RWPE1 (cell line): ENCODE measurements around the gene EPHB1.

Experiments
- CTCF ChIA-PET: fragments of 350-600 bp; sonication (Branson Sonifier 250); formaldehyde crosslinking; extraction: SDS; loops from one replicate; lab custom pipeline; 2021; lab: Yijun Ruan, JAX
- POLR2A ChIA-PET: fragments of 400-600 bp; formaldehyde crosslinking; extraction: SDS; loops from one replicate; lab custom pipeline; 2020; ENCODE audit warnings: antibody characterized with exemption; ENCODE audit not compliant: low non-redundant PET; lab: Yijun Ruan, JAX
- DNase-seq: peaks from one replicate; pipeline ENCODE4 v3.0.0; 2012; ENCODE audit warnings: low spot score
- H3K27ac ChIP-seq: fragments of 450-650 bp; 2 replicates; pipeline ENCODE4 v1.5.1; 2017
- TF ChIP-seq, protein P1 (sequence below): fragments of 450-650 bp; conservative IDR thresholded peaks from 2 replicates; pipeline ENCODE4 v1.5.1; 2017; ENCODE audit warnings: low read depth, mild to moderate bottlenecking

EPHB1 gene

DNA sequence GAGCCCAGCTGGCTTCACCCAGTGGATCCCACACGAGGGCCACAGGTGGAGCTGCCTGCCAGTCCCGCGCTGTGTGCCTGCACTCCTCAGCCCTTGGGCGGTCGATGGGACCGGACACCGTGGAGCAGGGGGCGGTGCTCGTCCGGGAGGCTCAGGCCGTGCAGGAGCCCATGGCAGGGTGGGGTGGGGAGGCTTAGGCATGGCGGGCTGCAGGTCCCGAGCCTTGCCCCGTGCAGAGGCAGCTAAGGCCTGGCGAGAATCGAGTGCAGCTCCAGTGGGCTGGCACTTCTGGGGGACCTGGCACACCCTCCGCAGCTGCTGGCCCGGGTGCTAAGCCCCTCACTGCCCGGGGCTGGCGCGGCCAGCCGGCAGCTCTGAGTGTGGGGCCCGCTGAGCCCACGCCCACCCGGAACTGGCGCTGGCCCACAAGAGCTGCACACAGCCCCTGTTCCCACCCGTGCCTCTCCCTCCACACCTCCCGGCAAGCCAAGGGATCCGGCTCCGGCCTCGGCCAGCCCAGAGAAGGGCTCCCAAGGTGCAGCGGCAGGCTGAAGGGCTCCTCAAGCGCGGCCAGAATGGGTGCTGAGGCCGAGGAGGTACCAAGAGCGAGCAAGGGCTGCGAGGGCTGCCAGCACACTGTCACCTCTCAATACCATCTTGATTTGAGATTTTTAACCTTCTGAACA lies 121.4 kb downstream of the EPHB1 start:
- POLR2A ChIA-PET, result no interaction called here
- TF ChIP-seq, protein P1, sequence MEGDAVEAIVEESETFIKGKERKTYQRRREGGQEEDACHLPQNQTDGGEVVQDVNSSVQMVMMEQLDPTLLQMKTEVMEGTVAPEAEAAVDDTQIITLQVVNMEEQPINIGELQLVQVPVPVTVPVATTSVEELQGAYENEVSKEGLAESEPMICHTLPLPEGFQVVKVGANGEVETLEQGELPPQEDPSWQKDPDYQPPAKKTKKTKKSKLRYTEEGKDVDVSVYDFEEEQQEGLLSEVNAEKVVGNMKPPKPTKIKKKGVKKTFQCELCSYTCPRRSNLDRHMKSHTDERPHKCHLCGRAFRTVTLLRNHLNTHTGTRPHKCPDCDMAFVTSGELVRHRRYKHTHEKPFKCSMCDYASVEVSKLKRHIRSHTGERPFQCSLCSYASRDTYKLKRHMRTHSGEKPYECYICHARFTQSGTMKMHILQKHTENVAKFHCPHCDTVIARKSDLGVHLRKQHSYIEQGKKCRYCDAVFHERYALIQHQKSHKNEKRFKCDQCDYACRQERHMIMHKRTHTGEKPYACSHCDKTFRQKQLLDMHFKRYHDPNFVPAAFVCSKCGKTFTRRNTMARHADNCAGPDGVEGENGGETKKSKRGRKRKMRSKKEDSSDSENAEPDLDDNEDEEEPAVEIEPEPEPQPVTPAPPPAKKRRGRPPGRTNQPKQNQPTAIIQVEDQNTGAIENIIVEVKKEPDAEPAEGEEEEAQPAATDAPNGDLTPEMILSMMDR, result no peak
- CTCF ChIA-PET, result no interaction called here
- no peak overlapping the region for H3K27ac ChIP-seq
- DNase-seq, result no peak

DNA sequence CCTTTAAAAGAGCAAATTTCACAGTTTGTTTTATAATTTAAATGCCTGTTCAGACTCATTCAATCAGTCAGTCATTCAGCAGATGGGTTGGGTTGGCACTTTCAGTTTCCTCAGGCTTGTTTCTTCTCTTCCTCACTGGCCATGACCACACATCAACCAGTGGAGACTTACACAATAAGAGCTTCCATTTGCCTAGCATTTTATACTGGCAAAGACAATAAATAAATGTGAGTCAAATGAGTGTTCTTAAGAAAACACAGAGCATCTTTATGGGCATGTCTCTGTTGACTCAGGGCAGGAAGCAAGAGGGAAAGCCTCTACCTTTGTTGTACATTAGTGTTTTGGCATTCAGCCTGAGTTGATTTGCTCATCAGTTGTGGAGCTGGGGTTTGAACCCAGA lies 122.6 kb downstream of the EPHB1 start:
- CTCF ChIA-PET, result no interaction called here

DNA sequence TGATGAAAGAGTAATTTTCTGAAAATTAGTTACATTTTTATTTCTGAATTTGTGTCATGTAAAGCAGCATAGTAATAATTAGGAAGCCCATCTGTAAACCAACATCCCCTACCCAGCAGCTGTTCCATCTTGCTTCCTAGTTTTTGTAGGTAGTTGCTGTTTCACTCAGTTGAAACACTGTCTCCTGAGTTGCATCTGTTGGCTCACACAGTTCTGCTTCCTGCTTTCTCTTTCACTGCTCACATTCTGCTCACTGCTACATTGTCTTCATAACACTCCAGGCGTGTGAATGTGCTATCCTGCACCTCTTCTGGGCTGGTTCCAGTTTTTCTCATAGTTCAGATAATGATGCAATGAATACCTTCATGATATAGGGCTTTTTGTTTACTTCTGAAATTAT lies 123.4 kb downstream of the EPHB1 start:
- ChIA-PET CTCF (no interaction called here), POLR2A (no interaction called here)
- no peak for DNase-seq
- TF ChIP-seq, protein P1, result no peak
- no peak overlapping the region for H3K27ac ChIP-seq

More for the DNA sequence above, 122.6 kb downstream of the EPHB1 start:
- TF ChIP-seq, protein P1, result no peak
- POLR2A ChIA-PET, result no interaction called here
- no peak overlapping the region for H3K27ac ChIP-seq
- DNase-seq, result no peak

DNA sequence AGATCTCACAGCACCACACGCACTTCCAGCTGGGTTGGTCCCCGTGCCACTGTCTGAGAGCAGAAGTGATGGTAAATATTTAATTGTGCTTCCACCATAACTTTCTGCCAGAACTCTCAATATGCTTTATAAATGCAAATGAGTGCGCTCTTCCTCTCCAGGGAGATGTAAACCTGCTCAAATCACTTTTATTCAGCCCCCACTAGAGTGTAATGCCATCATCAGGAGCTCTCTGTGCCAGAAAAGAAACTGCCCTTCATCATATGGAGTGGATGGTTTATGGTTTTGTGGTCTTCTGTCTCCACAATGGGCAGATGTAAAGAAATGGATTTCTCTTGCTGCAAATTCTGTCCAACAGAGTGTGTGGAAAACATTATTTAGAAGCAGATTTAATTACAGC lies 127.0 kb downstream of the EPHB1 start:
- ChIA-PET CTCF (no interaction called here), POLR2A (no interaction called here)
- DNase-seq, result no peak

DNA sequence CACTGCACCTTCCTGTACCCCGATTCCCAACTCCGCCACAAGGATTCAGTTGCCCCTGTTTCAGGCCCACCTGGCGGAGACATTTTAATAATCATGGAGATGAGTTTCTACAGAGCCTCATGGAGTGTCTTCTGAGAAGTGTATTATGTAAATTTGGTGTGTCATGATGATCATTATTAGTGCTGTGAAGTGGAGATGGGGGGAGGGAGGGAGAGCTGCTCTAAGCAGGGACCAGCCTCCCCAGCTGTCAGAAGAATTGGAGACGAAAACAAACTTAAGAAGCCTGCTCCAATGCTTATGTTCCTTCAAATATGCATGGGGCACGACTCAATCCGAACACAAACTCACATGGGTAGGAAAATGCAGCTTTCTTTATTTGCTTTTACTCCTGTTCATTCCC lies 127.8 kb downstream of the EPHB1 start:
- H3K27ac ChIP-seq, result no peak overlapping the region
- POLR2A ChIA-PET, result no interaction called here
- TF ChIP-seq, protein P1, result no peak
- no peak for DNase-seq
- CTCF ChIA-PET, result interaction anchor here (0.6 kb wide), 1 partner anchor 57 kb away, joined by 3 read pairs; no protein-coding TSS in a partner anchor

More for the DNA sequence above, 127.0 kb downstream of the EPHB1 start:
- TF ChIP-seq, protein P1, result no peak
- H3K27ac ChIP-seq, result no peak overlapping the region

DNA sequence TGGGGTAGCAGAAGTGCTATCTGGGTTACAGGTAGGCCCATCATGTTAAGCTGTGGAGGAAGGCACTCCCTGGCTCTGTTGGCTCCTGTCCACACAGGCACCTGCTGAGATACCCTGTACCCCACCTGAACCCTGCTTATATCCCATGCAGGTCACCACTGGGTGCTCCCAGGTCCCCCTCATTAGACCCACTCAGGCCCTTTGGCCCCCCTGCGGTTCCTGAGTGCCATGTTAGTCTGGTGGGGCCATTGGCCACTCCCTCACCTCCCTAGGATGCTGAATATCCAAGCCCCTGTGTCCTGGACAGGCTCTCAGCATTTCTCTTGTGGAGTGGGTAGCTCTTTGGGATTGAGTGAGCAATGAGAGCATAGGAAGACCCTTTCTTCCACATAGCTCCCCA lies 128.2 kb downstream of the EPHB1 start:
- no peak overlapping the region for H3K27ac ChIP-seq
- TF ChIP-seq, protein P1, result no peak
- DNase-seq, result no peak
- CTCF ChIA-PET, result interaction anchor here (0.6 kb wide), 1 partner anchor 57 kb away, joined by 3 read pairs; no protein-coding TSS in a partner anchor
- POLR2A ChIA-PET, result no interaction called here
